Measurements from ENCODE around the gene CREB5. TPM values are rescaled to one million over a fixed set of nuclear protein-coding genes. Genes with fewer than 3 reads are reported as not detected.

The CREB5 gene
- total and polyA plus RNA-seq, 9 donors: 0.71 to 15.0 (median 2.7) TPM

DNA sequence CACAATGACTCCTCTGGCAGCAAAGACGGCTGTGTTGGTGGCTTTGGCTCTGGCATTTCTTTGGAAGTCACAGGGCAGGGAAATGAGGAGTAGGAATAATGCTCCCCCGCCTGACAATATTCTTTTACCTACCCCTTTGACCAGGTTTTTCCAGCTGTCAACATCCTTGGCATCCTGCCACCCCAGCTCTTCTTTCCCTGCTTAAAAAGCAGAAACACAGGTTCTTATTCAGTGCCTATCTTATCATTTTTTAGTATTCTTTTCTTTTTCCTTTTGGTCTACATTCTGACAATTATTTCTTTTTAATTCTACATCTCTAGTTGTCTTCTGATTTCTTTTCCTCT lies 97.7 kb downstream of the CREB5 start:
- no peaks in the 10 kb centered on the region for H3K36me3 ChIP-seq
- DNase-seq: no peak
- TF ChIP-seq CTCF (IDR thresholded peaks at IDR 0.05) (no peak), EP300 (IDR thresholded peaks at IDR 0.05) (no peak), POLR2A (IDR thresholded peaks at IDR 0.05) (no peak)
- H3K27me3 ChIP-seq: no peaks in the 10 kb centered on the region
- no peaks in the 10 kb centered on the region for H3K4me1 ChIP-seq (ENCODE audit: insufficient read depth)
- 45 to 83% (median 58%) methylated on average over 2 of the region's 2 CpGs for WGBS, 3 donors
- intact Hi-C loops (cut with DNase I): no loop called here
- no peak overlapping the region for H3K4me3 ChIP-seq
- no peaks in the 10 kb centered on the region for H3K9me3 ChIP-seq
- H3K27ac ChIP-seq: no peak overlapping the region

DNA sequence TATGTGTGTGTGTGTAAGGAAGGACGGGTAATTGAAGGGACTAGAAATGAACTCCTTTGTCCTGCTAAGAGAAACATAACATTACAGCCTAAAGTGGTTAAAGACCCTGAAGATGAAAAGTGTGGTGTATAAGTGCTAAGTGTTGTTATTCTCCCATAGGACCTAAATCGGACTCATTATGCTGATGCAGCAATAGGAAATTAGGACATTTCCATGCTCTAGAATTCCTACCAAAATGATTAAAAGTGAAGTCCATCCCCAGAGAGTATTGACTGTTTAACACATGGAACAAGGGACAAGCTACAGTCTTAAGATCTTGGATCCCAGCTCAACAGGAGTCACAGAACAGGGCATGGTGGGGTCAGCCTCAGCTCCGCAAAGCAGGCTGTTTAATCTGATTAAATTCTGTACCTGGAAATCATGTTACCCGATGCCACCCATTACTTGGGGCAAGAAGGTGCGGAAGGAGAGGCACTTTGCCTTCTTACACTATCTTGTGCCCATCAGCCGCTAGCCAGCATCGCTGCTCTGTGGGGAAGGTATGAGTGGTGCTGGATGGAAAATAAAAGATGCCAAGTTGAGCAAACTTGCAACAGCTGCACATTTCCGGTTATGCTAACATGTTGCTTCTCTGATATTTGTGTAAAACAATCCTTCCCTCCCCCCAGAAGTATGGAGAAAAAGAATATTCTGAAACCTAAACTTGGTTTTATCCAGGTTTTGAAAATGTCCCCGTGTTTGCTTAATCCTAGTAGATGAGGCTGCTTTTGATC lies 100.5 kb downstream of the CREB5 start:
- WGBS, 3 donors: 58 to 82% (median 60%) methylated on average over 9 of the region's 9 CpGs
- no peaks in the 10 kb centered on the region for H3K9me3 ChIP-seq
- H3K36me3 ChIP-seq: no peaks in the 10 kb centered on the region
- no peak for DNase-seq
- H3K4me3 ChIP-seq: no peak overlapping the region
- H3K27me3 ChIP-seq: no peaks in the 10 kb centered on the region
- H3K4me1 ChIP-seq (ENCODE audit: insufficient read depth): no peaks in the 10 kb centered on the region
- TF ChIP-seq EP300 (IDR thresholded peaks at IDR 0.05): no peak
- no peak for TF ChIP-seq CTCF (IDR thresholded peaks at IDR 0.05)
- TF ChIP-seq POLR2A (IDR thresholded peaks at IDR 0.05): no peak
- intact Hi-C loops (cut with DNase I): no loop called here
- no peak overlapping the region for H3K27ac ChIP-seq

DNA sequence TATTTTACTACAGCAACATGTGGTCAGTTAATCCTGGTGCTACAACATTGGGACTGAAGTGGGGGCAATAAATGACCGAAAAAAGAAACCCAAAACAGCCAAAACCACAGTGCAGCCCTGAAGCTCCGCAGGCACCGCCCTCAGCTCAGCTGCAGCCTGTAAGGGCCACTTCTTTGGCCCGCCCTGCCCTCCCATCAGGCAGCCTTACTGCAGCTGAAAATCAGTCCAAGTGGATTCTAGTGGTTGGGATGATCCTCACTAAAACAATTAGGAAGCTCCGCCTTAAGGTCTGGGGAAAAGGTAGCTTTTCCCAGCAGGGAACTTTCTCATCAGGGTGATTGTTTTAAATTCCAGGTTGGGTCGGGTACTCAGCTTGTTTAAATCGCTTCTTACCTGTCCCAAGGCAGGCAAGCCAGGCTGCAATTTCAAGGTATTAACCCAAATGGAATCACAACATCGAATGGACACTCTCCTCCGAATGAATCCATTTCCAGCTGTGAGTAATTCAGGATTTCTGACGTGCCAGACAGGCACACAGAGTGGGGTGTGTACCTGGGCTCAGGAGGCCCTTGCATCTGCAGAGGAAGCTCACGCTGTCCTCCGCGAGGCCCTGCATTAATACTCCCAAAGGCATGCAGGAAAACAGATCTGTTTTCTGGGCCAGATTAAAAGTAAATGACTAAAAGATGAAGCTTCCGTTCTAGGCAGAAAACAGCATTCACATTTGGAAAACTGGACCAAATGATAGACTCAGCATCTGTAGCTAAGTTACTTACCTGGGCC lies 104.3 kb downstream of the CREB5 start:
- no peaks in the 10 kb centered on the region for H3K36me3 ChIP-seq
- TF ChIP-seq EP300 (IDR thresholded peaks at IDR 0.05) (no peak), CTCF (IDR thresholded peaks at IDR 0.05) (no peak), POLR2A (IDR thresholded peaks at IDR 0.05) (no peak)
- DNase-seq: no peak
- no peaks in the 10 kb centered on the region for H3K4me1 ChIP-seq (ENCODE audit: insufficient read depth)
- intact Hi-C loops (cut with DNase I): no loop called here
- no peaks in the 10 kb centered on the region for H3K27me3 ChIP-seq
- no peak overlapping the region for H3K27ac ChIP-seq
- no peaks in the 10 kb centered on the region for H3K9me3 ChIP-seq
- WGBS, 3 donors: 80 to 83% (median 81%) methylated on average over 14 of the region's 14 CpGs
- no peak overlapping the region for H3K4me3 ChIP-seq

GRCh38 chr7:28517206-28517605 lies 104.9 kb downstream of the CREB5 start:
- H3K36me3 ChIP-seq: no peaks in the 10 kb centered on the region
- no peak for TF ChIP-seq POLR2A (IDR thresholded peaks at IDR 0.05)
- no peak for TF ChIP-seq EP300 (IDR thresholded peaks at IDR 0.05)
- no peak for TF ChIP-seq CTCF (IDR thresholded peaks at IDR 0.05)
- no peak overlapping the region for H3K27ac ChIP-seq
- H3K4me1 ChIP-seq (ENCODE audit: insufficient read depth): no peaks in the 10 kb centered on the region
- WGBS, 3 donors: 84 to 92% (median 91%) methylated on average over 5 of the region's 5 CpGs
- intact Hi-C loops (cut with DNase I): no loop called here
- no peak overlapping the region for H3K4me3 ChIP-seq
- no peak for DNase-seq
- H3K27me3 ChIP-seq: no peaks in the 10 kb centered on the region
- no peaks in the 10 kb centered on the region for H3K9me3 ChIP-seq

All from ovary (tissue), 9 donors.